Keratinocyte (primary cell): ENCODE results near the gene NCR2. TPM values are rescaled to one million over a fixed set of nuclear protein-coding genes. Genes with fewer than 3 reads are reported as not detected.

Experiments
- DNase-seq: peaks from one replicate; pipeline ENCODE4 v3.0.0-alpha.2; 2011; ENCODE audit warnings: low read depth, missing footprints, low spot score
- FAIRE-seq: peaks from 2 replicates; lab custom pipeline; 2011; peaks lifted over from hg19 to GRCh38; lab: Jason Lieb, UNC
- H2AFZ ChIP-seq: 2 replicates; pipeline ENCODE4 v1.6.0; 2012; ENCODE audit warnings: low read length, control low read depth, inconsistent platforms; ENCODE audit not compliant: control insufficient read depth
- H3K27ac ChIP-seq: 2 replicates; pipeline ENCODE4 v1.5.1; 2011; ENCODE audit warnings: low read length; ENCODE audit not compliant: control insufficient read depth, insufficient read depth
- H3K27me3 ChIP-seq: 3 replicates; pipeline ENCODE4 v1.6.0; 2011; ENCODE audit warnings: low read length; ENCODE audit not compliant: control insufficient read depth, insufficient read depth; ENCODE audit errors: extremely low read depth
- H3K36me3 ChIP-seq, 2 experiments: 2 replicates in 1 of 2; 3 replicates in 1 of 2; pipeline ENCODE4 v1.5.1; 2011; ENCODE audit warnings: low read length in 2 of 2, mild to moderate bottlenecking in 1 of 2; ENCODE audit not compliant: control insufficient read depth in 2 of 2, insufficient read depth in 2 of 2; ENCODE audit errors: extremely low read depth in 1 of 2
- H3K4me1 ChIP-seq: 3 replicates; pipeline ENCODE4 v1.5.1; 2011; ENCODE audit warnings: low read length; ENCODE audit not compliant: control insufficient read depth, insufficient read depth; ENCODE audit errors: extremely low read depth
- H3K4me2 ChIP-seq: 3 replicates; pipeline ENCODE4 v1.6.0; 2011; ENCODE audit warnings: low read depth, low read length; ENCODE audit not compliant: control insufficient read depth, insufficient read depth; ENCODE audit errors: extremely low read depth
- H3K4me3 ChIP-seq, 3 experiments: fragments of 200-600 bp in 1 of 3; sonication (generic) in 1 of 3; 2 replicates in 2 of 3; 3 replicates in 1 of 3; pipeline ENCODE4 v1.5.1; 2011 to 2016; ENCODE audit warnings: low read length in 3 of 3, mild to moderate bottlenecking in 3 of 3, control low read depth in 2 of 3, inconsistent platforms in 1 of 3, low read depth in 1 of 3, mixed read lengths in 1 of 3, mixed run types in 1 of 3, moderate library complexity in 1 of 3; ENCODE audit not compliant: control insufficient read depth in 2 of 3, insufficient read depth in 2 of 3; ENCODE audit errors: extremely low read depth in 1 of 3
- H3K79me2 ChIP-seq: 2 replicates; pipeline ENCODE4 v1.6.0; 2012; ENCODE audit warnings: low read length; ENCODE audit not compliant: control insufficient read depth, insufficient read depth
- H3K9ac ChIP-seq: 3 replicates; pipeline ENCODE4 v1.6.0; 2011; ENCODE audit warnings: low read length; ENCODE audit not compliant: control insufficient read depth, insufficient read depth; ENCODE audit errors: extremely low read depth
- H3K9me1 ChIP-seq: 3 replicates; pipeline ENCODE4 v1.6.0; 2011; ENCODE audit warnings: low read length; ENCODE audit not compliant: control insufficient read depth, insufficient read depth; ENCODE audit errors: extremely low read depth
- H3K9me3 ChIP-seq: 2 replicates; pipeline ENCODE4 v1.5.1; 2012; ENCODE audit warnings: low read depth, low read length; ENCODE audit not compliant: control insufficient read depth
- H4K20me1 ChIP-seq: 3 replicates; pipeline ENCODE4 v1.6.0; 2011; ENCODE audit warnings: low read length; ENCODE audit not compliant: control insufficient read depth, insufficient read depth; ENCODE audit errors: extremely low read depth
- EZH2 ChIP-seq: IDR thresholded peaks from one replicate; pipeline ENCODE4 v1.6.1; 2012; ENCODE audit warnings: inconsistent platforms, mild to moderate bottlenecking, low read length, moderate library complexity
- dilution Hi-C: fragments of 300-500 bp; cut with MboI; formaldehyde crosslinking; loops from one replicate; pipeline ENCODE4 v1.7.0; 2020; ENCODE audit warnings: low sequenced_read_pairs; ENCODE audit not compliant: extremely low pct_ligation_motif_present
- polyA plus RNA-seq, 5 experiments: library from polyadenylated mRNA; depleted of rRNA in 3 of 5; stranded (reverse) in 3 of 5; stranded (forward) in 1 of 5; unstranded in 1 of 5; fragments of >200 nt; gene quantifications; 1 replicate in 1 of 5; 2 replicates in 3 of 5; 3 replicates in 1 of 5; pipeline versions ENCODE4 v1.2.1 to v1.2.3, GENCODE V29; 2011 to 2012; ENCODE audit warnings: missing spikeins in 2 of 5, low read depth in 1 of 5, low replicate concordance in 1 of 5
- TF ChIP-seq, protein P1 (sequence below), 3 experiments: IDR thresholded peaks in 1 of 3; conservative IDR thresholded peaks in 1 of 3; optimal IDR thresholded peaks in 1 of 3; 2 replicates in 2 of 3; 3 replicates in 1 of 3; pipeline versions ENCODE3 to v1.5.1; 2011; ENCODE audit warnings: low read length in 3 of 3, mild to moderate bottlenecking in 3 of 3, moderate library complexity in 2 of 3, control low read depth in 1 of 3, inconsistent platforms in 1 of 3; ENCODE audit not compliant: insufficient read depth in 2 of 3; ENCODE audit errors: extremely low read depth in 1 of 3

NCR2 gene
- polyA plus RNA-seq, 1 donor (not counting 4 experiments of a cell fraction or from before 2014, with no cell fraction given) = not detected

DNA sequence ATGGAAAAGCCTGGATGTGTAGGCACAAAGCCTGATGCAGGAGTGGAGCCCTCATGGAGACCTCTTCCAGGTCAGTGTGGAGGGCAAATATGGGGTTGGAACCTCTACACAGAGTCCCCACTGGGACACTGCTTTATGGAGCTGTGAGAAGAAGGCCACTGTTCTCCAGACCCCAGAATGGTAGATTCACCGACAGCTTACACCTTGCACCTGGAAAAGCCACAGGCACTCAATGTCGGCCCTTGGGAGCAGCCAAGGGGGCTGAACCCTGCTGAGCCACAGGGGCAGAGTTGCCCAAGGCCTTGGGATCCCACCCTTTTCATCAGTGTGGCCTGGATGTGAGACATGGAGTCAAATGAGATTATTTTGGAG, 24.9 kb downstream of the NCR2 start:
- Histone ChIP-seq H3K4me3 (no peak overlapping the region), H4K20me1 (no peaks in the 10 kb centered on the region), H3K9ac (no peak overlapping the region), H3K9me1 (no peaks in the 10 kb centered on the region), H3K4me2 (no peak overlapping the region), H3K27me3 (peaks cover 10% of the 10 kb centered on the region), H2AFZ (no peak overlapping the region), H3K4me1 (no peaks in the 10 kb centered on the region), H3K36me3 (no peaks in the 10 kb centered on the region), H3K79me2 (no peaks in the 10 kb centered on the region), H3K9me3 (peaks cover 4% of the 10 kb centered on the region), H3K27ac (no peak overlapping the region)
- TF ChIP-seq, protein P1, sequence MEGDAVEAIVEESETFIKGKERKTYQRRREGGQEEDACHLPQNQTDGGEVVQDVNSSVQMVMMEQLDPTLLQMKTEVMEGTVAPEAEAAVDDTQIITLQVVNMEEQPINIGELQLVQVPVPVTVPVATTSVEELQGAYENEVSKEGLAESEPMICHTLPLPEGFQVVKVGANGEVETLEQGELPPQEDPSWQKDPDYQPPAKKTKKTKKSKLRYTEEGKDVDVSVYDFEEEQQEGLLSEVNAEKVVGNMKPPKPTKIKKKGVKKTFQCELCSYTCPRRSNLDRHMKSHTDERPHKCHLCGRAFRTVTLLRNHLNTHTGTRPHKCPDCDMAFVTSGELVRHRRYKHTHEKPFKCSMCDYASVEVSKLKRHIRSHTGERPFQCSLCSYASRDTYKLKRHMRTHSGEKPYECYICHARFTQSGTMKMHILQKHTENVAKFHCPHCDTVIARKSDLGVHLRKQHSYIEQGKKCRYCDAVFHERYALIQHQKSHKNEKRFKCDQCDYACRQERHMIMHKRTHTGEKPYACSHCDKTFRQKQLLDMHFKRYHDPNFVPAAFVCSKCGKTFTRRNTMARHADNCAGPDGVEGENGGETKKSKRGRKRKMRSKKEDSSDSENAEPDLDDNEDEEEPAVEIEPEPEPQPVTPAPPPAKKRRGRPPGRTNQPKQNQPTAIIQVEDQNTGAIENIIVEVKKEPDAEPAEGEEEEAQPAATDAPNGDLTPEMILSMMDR (optimal IDR thresholded peaks at IDR 0.05 in 1 of 3, IDR thresholded peaks at IDR 0.05 in 1 of 3, conservative IDR thresholded peaks at IDR 0.05 in 1 of 3; ENCODE audit: extremely low read depth in 1 of 3, insufficient read depth in 2 of 3, low read length in 3 of 3) = no peak
- TF ChIP-seq EZH2 = no peak
- dilution Hi-C loops = no loop called here
- DNase-seq (no peak), FAIRE-seq (no peak)

DNA sequence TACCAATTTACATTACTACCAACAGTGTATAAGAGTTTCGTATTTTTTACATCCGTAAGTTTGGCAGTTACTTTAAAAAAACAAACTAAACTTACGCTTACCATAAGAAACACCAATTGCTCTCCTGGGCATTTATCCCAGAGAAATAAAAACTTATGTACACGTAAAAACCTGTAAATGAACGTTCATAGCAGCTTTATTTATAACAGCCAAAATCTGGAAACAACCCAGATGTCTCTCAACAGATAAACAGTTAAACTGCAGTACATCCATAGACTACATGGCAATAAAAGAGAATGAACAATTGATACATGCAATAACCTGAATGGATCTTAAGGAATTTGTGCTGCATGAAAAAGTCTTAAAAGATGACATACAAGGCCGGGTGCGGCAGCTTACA, 30.7 kb downstream of the NCR2 start:
- Histone ChIP-seq H3K4me1 (peaks cover 8% of the 10 kb centered on the region), H3K9me3 (no peaks in the 10 kb centered on the region), H3K4me3 (no peak overlapping the region), H3K36me3 (no peaks in the 10 kb centered on the region), H3K9me1 (no peaks in the 10 kb centered on the region), H3K79me2 (no peaks in the 10 kb centered on the region), H4K20me1 (no peaks in the 10 kb centered on the region), H3K27me3 (peaks cover 5% of the 10 kb centered on the region), H2AFZ (no peak overlapping the region), H3K27ac (no peak overlapping the region), H3K4me2 (no peak overlapping the region), H3K9ac (no peak overlapping the region)
- no peak for DNase-seq
- dilution Hi-C loops = no loop called here
- no peak for TF ChIP-seq EZH2
- TF ChIP-seq, protein P1 (optimal IDR thresholded peaks at IDR 0.05 in 1 of 3, IDR thresholded peaks at IDR 0.05 in 1 of 3, conservative IDR thresholded peaks at IDR 0.05 in 1 of 3; ENCODE audit: extremely low read depth in 1 of 3, insufficient read depth in 2 of 3, low read length in 3 of 3) = no peak
- no peak for FAIRE-seq
